ENCODE results near the gene LTBP1.

LTBP1 gene

GRCh38 chr2:33277002-33277426 lies 330.3 kb downstream of the LTBP1 start:
- no peak for DNase-seq

GRCh38 chr2:33278245-33278943 lies 331.6 kb downstream of the LTBP1 start:
- no peak for DNase-seq

GRCh38 chr2:33284287-33284686 lies 337.5 kb downstream of the LTBP1 start:
- no peak for DNase-seq

GRCh38 chr2:33287507-33288005 lies 340.8 kb downstream of the LTBP1 start:
- DNase-seq: no peak

GRCh38 chr2:33288011-33288410 lies 341.3 kb downstream of the LTBP1 start:
- no peak for DNase-seq

- no peak for DNase-seq
Observed at GRCh38 chr2:33289961-33290360, 343.2 kb downstream of the LTBP1 start.

- DNase-seq: no peak
Observed at GRCh38 chr2:33291278-33292013, 344.7 kb downstream of the LTBP1 start.

- DNase-seq: no peak
Observed at GRCh38 chr2:33292063-33292462, 345.3 kb downstream of the LTBP1 start.

- DNase-seq: no peak
Observed at GRCh38 chr2:33292981-33293595, 346.3 kb downstream of the LTBP1 start.

GRCh38 chr2:33298233-33298632 lies 351.5 kb downstream of the LTBP1 start:
- DNase-seq: no peak

- no peak for DNase-seq
Observed at GRCh38 chr2:33301355-33301754, 354.6 kb downstream of the LTBP1 start.

GRCh38 chr2:33302348-33302747 lies 355.6 kb downstream of the LTBP1 start:
- DNase-seq: no peak

GRCh38 chr2:33304032-33304864 lies 357.5 kb downstream of the LTBP1 start:
- no peak for DNase-seq

GRCh38 chr2:33307659-33308270 lies 361.0 kb downstream of the LTBP1 start:
- DNase-seq: no peak

GRCh38 chr2:33312355-33312754 lies 365.6 kb downstream of the LTBP1 start:
- DNase-seq: no peak

- DNase-seq: no peak
Observed at GRCh38 chr2:33313039-33313438, 366.3 kb downstream of the LTBP1 start.

- no peak for DNase-seq
Observed at GRCh38 chr2:33314541-33314940, 367.8 kb downstream of the LTBP1 start.

- DNase-seq: no peak
Observed at GRCh38 chr2:33316328-33316727, 369.6 kb downstream of the LTBP1 start.

GRCh38 chr2:33317369-33318007 lies 370.7 kb downstream of the LTBP1 start:
- no peak for DNase-seq

GRCh38 chr2:33318456-33318855 lies 371.7 kb downstream of the LTBP1 start:
- DNase-seq: no peak

GRCh38 chr2:33320573-33320972 lies 373.8 kb downstream of the LTBP1 start:
- no peak for DNase-seq

- DNase-seq: no peak
Observed at GRCh38 chr2:33321236-33321771, 374.6 kb downstream of the LTBP1 start.
